T-cell (primary cell): Measurements from ENCODE around the gene ST7. TPM values are rescaled to one million over a fixed set of nuclear protein-coding genes. Genes with fewer than 3 reads are reported as not detected.

Source experiments
- ATAC-seq, 4 experiments: fragments of 200-7000 bp in 3 of 4; fragments of 150-1000 bp in 1 of 4; cut with Tn5 transposase; replicated peaks in 1 of 4; 1 replicate in 3 of 4; 2 replicates in 1 of 4; pipeline ENCODE4 v1.10.0; 2021; ENCODE audit warnings: moderate library complexity in 3 of 4, mild to moderate bottlenecking in 2 of 4, moderate number of reproducible peaks in 1 of 4
- CTCF ChIA-PET, 2 donors: fragments of 300-600 bp; sonication (Branson Sonifier 250); formaldehyde crosslinking; loops; one replicate each; lab custom pipeline; 2022; ENCODE audit warnings: antibody characterized with exemption in 2 of 2; lab: Charles Lee
- POLR2A ChIA-PET, 2 donors: fragments of 300-600 bp; sonication (Branson Sonifier 250); formaldehyde crosslinking; loops; one replicate each; lab custom pipeline; 2022; ENCODE audit warnings: antibody characterized with exemption in 2 of 2; lab: Charles Lee
- DNase-seq, 35 experiments: peaks; one replicate each; pipeline versions ENCODE4 v3.0.0 to v3.0.0-alpha.2; 2013 to 2023
- H3K27ac ChIP-seq: one replicate; pipeline ENCODE4 v1.5.1; 2013; ENCODE audit warnings: low read length
- H3K27me3 ChIP-seq, 2 experiments: replicated peaks in 1 of 2; 1 replicate in 1 of 2; 2 replicates in 1 of 2; pipeline versions ENCODE4 v1.6.1 to v1.7.0; 2013; ENCODE audit warnings: low read length in 1 of 2, mixed read lengths in 1 of 2; ENCODE audit not compliant: control insufficient read depth in 2 of 2, insufficient read depth in 2 of 2; ENCODE audit errors: extremely low read depth in 1 of 2
- H3K36me3 ChIP-seq, 2 donors: 1 replicate in 1 of 2; 2 replicates in 1 of 2; pipeline versions ENCODE4 v1.6.1 to v1.7.0; 2013; ENCODE audit warnings: low read length in 1 of 2; ENCODE audit not compliant: control insufficient read depth in 2 of 2, insufficient read depth in 1 of 2; ENCODE audit errors: extremely low read depth in 1 of 2
- H3K4me1 ChIP-seq, 2 experiments: 1 replicate in 1 of 2; 2 replicates in 1 of 2; pipeline versions ENCODE4 v1.6.1 to v1.7.0; 2013; ENCODE audit warnings: low read length in 2 of 2, mixed read lengths in 1 of 2; ENCODE audit not compliant: insufficient read depth in 2 of 2, control insufficient read depth in 1 of 2; ENCODE audit errors: extremely low read depth in 1 of 2
- H3K4me3 ChIP-seq, 2 donors: 1 replicate in 1 of 2; 2 replicates in 1 of 2; pipeline versions ENCODE4 v1.5.1 to v1.7.0; 2013; ENCODE audit warnings: mild to moderate bottlenecking in 2 of 2, low read length in 1 of 2, moderate library complexity in 1 of 2; ENCODE audit not compliant: control insufficient read depth in 1 of 2; ENCODE audit errors: extremely low read depth in 1 of 2
- H3K9me3 ChIP-seq: 2 replicates; pipeline ENCODE4 v1.7.0; 2013
- H3K27ac Mint-ChIP-seq, 2 donors: one replicate each; pipeline ENCODE4 v1.8.0; 2020 to 2021; ENCODE audit warnings: mild to moderate bottlenecking in 2 of 2, mixed read lengths in 2 of 2
- H3K27me3 Mint-ChIP-seq, 2 donors: one replicate each; pipeline ENCODE4 v1.8.0; 2021 to 2022; ENCODE audit warnings: mixed read lengths in 2 of 2
- H3K36me3 Mint-ChIP-seq: one replicate; pipeline ENCODE4 v1.8.0; 2021; ENCODE audit warnings: mixed read lengths
- H3K4me1 Mint-ChIP-seq, 3 donors: one replicate each; pipeline ENCODE4 v1.8.0; 2020 to 2022; ENCODE audit warnings: mixed read lengths in 3 of 3, mild to moderate bottlenecking in 1 of 3
- H3K4me3 Mint-ChIP-seq, 3 donors: one replicate each; pipeline ENCODE4 v1.8.0; 2020 to 2022; ENCODE audit warnings: mild to moderate bottlenecking in 3 of 3, mixed read lengths in 3 of 3, moderate library complexity in 3 of 3
- H3K9me3 Mint-ChIP-seq, 3 donors: one replicate each; pipeline ENCODE4 v1.8.0; 2020 to 2022; ENCODE audit warnings: mixed read lengths in 3 of 3
- WGBS: methylation state at CpG from one replicate; pipeline ENCODE4 v1.1.5; 2013; ENCODE audit warnings: missing lambda C conversion rate; ENCODE audit not compliant: insufficient coverage; 5-methylcytosine and 5-hydroxymethylcytosine counted together
- total RNA-seq, 35 experiments: library from RNA in 6 of 35; stranded (reverse) in 6 of 35; fragments of 120-200 nt in 1 of 35; gene quantifications; one replicate each; pipeline versions ENCODE4 v1.2.1 to v1.2.4 and lab custom pipeline; 2013 to 2026

The ST7 gene
- total RNA-seq, 5 donors from 2014 or later (not counting 1 experiment from before 2014, with no cell fraction given) = 3.3 to 6.1 (median 4.4) TPM

DNA sequence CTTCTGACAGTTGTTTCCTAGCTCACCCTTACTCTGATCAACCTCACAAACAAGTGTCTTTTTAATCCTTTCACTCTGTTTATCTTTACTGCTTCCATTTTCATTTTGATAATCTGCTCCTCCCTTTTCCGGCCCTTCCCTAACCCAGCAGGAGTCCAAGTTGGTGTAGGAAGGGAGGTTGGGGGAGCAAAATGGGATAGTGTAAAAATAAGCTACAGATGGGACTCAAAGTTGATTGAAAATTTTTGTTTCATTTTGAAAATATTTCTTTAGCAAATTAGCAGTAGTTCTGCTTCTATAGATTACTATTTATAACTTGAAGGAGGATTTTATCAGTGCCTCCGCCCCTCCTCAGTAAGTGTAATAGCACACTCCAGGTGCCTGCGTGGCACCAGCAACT is 257.6 kb downstream of the ST7 start:
- DNase-seq = no peak
- ChIA-PET CTCF (no interaction called here), POLR2A (no interaction called here)
- H3K27me3 ChIP-seq = no peaks in the 10 kb centered on the region
- WGBS = no CpG with 5 or more reads among the region's 3 CpGs
- no peaks in the 10 kb centered on the region for H3K4me1 ChIP-seq
- Mint-ChIP-seq H3K27ac (no peak overlapping the region), H3K27me3 (no peaks in the 10 kb centered on the region), H3K4me3 (no peak overlapping the region), H3K9me3 (no peaks in the 10 kb centered on the region), H3K4me1 (no peaks in the 10 kb centered on the region), H3K36me3 (peaks cover 4% of the 10 kb centered on the region)
- no peak for ATAC-seq
- H3K4me3 ChIP-seq = no peak overlapping the region
- no peaks in the 10 kb centered on the region for H3K9me3 ChIP-seq
- no peaks in the 10 kb centered on the region for H3K36me3 ChIP-seq
- H3K27ac ChIP-seq = no peak overlapping the region

DNA sequence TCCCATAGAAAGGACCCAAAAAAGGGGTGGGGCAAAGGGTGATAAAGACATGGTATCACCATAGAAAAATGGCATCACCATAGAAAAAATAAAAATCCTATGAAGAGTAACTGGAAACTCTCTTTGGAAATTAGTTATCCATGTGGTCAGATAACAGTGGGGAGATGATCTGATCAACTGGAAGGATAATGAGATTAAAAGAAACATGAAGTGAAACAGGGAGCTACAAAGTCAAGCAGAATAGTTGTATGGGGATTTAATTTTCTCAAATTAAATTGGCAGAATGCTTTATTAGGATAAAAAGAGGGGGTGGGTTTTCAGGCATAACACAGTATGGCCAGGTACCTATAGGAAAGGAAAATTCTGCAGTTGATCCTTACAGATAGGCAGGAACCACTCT is 258.3 kb downstream of the ST7 start:
- no peak overlapping the region for H3K4me3 ChIP-seq
- Mint-ChIP-seq H3K36me3 (peaks cover 4% of the 10 kb centered on the region), H3K27ac (no peak overlapping the region), H3K4me3 (no peak overlapping the region), H3K9me3 (no peaks in the 10 kb centered on the region), H3K27me3 (no peaks in the 10 kb centered on the region), H3K4me1 (no peaks in the 10 kb centered on the region)
- no peak for ATAC-seq
- no peak for DNase-seq
- H3K9me3 ChIP-seq = no peaks in the 10 kb centered on the region
- no peaks in the 10 kb centered on the region for H3K36me3 ChIP-seq
- no peak overlapping the region for H3K27ac ChIP-seq
- POLR2A ChIA-PET = interaction anchor here in 1 of 2 donors (0.9 kb wide), 1 partner anchor 156 kb away, joined by 4 read pairs; no protein-coding TSS in a partner anchor
- H3K4me1 ChIP-seq = no peaks in the 10 kb centered on the region
- no peaks in the 10 kb centered on the region for H3K27me3 ChIP-seq
- CTCF ChIA-PET = no interaction called here

DNA sequence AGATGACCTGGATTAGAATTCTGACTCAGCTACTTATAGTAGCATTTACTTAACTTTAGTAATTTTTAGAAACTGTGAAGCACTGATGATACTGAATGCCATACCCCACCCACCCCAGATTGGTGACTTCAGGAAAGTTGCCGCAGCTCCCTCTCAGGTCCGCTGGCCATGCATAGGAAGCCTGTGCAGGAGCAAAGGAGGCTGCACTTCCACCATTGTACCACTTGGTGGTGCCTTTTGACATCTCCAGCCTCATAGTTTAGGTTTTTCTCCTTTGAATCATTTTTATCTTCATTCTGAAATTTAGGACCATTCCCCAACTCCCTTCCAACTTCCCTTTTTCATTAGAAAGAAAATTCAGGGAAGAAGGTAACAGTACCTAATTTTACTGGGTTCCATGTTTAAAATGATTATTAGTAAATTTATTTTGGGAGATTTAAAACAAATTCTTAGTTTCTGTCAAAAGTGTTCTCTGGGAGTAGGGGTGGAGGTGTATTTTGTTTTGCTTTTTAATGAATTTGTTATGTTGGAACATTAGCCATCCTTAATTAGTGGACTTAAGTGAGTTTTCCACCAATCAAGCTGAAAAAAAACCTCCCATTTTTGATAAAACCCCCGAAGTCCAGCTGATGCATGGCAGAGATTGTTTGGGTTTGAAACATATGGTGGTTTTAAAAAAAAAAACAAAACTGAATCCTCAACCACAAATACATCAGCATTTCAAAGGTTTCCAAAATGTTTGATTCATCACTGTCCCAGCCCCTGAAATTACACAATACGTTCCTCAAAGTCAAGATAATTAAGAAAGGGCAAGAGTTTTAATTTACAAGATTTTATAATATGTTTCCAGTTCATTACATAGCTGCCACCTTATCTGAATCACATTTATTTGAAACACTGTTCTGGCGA is 259.9 kb downstream of the ST7 start:
- H3K9me3 Mint-ChIP-seq = no peaks in the 10 kb centered on the region
- H3K36me3 Mint-ChIP-seq = peaks cover 4% of the 10 kb centered on the region
- CTCF ChIA-PET = interaction anchor here in 1 of 2 donors (0.6 to 1.0 kb wide), 2 partner anchors 11 to 941 kb away, joined by 3 to 6 read pairs; no protein-coding TSS in a partner anchor
- POLR2A ChIA-PET = interaction anchor here in 1 of 2 donors (0.6 kb wide), 1 partner anchor 942 kb away, joined by 3 read pairs; no protein-coding TSS in a partner anchor
- Histone ChIP-seq H3K27ac (no peak overlapping the region), H3K36me3 (no peaks in the 10 kb centered on the region), H3K4me3 (no peak overlapping the region), H3K9me3 (no peaks in the 10 kb centered on the region), H3K27me3 (no peaks in the 10 kb centered on the region), H3K4me1 (no peaks in the 10 kb centered on the region)
- no peaks in the 10 kb centered on the region for H3K27me3 Mint-ChIP-seq
- H3K27ac Mint-ChIP-seq = no peak overlapping the region
- 60% methylated on average over 2 of the region's 5 CpGs for WGBS
- ATAC-seq (peak in 3 of 4 experiments; percentile 47 to 52 (median 51)), DNase-seq (peak in 24 of 35 experiments; percentile 4 to 55 (median 18))
- H3K4me1 Mint-ChIP-seq = no peaks in the 10 kb centered on the region
- no peak overlapping the region for H3K4me3 Mint-ChIP-seq

- POLR2A ChIA-PET = no interaction called here
- Mint-ChIP-seq H3K4me3 (no peak overlapping the region), H3K27ac (no peak overlapping the region), H3K27me3 (no peaks in the 10 kb centered on the region), H3K36me3 (no peaks in the 10 kb centered on the region), H3K4me1 (no peaks in the 10 kb centered on the region), H3K9me3 (no peaks in the 10 kb centered on the region)
- H3K36me3 ChIP-seq = no peaks in the 10 kb centered on the region
- no peaks in the 10 kb centered on the region for H3K4me1 ChIP-seq
- WGBS = no CpG with 5 or more reads among the region's 1 CpG
- H3K27me3 ChIP-seq = no peaks in the 10 kb centered on the region
- CTCF ChIA-PET = interaction anchor here in 1 of 2 donors (0.5 to 0.6 kb wide), 3 partner anchors 18 to 61 kb away, joined by 3 to 4 read pairs (median 4); no protein-coding TSS in a partner anchor
- no peak for DNase-seq
- H3K4me3 ChIP-seq = no peak overlapping the region
- H3K9me3 ChIP-seq = no peaks in the 10 kb centered on the region
- no peak overlapping the region for H3K27ac ChIP-seq
- ATAC-seq = no peak
Observed at GRCh38 chr7:117216010-117216409, 262.7 kb downstream of the ST7 start.

- DNase-seq (no peak), ATAC-seq (no peak)
- no peak overlapping the region for H3K27ac Mint-ChIP-seq
- Histone ChIP-seq H3K36me3 (no peaks in the 10 kb centered on the region), H3K4me1 (no peaks in the 10 kb centered on the region), H3K27me3 (no peaks in the 10 kb centered on the region), H3K27ac (no peak overlapping the region), H3K9me3 (no peaks in the 10 kb centered on the region), H3K4me3 (no peak overlapping the region)
- no peaks in the 10 kb centered on the region for H3K4me1 Mint-ChIP-seq
- H3K36me3 Mint-ChIP-seq = no peaks in the 10 kb centered on the region
- H3K27me3 Mint-ChIP-seq = no peaks in the 10 kb centered on the region
- H3K4me3 Mint-ChIP-seq = no peak overlapping the region
- ChIA-PET POLR2A (no interaction called here), CTCF (interaction anchor here in 1 of 2 donors (0.5 to 0.6 kb wide), 3 partner anchors 19 to 61 kb away, joined by 3 to 4 read pairs (median 4); no protein-coding TSS in a partner anchor)
- no peaks in the 10 kb centered on the region for H3K9me3 Mint-ChIP-seq
- WGBS = 100% methylated on average over 1 of the region's 5 CpGs
Observed at GRCh38 chr7:117216436-117217069, 263.3 kb downstream of the ST7 start.

GRCh38 chr7:117217106-117218035 is 264.1 kb downstream of the ST7 start:
- H3K4me1 Mint-ChIP-seq = no peaks in the 10 kb centered on the region
- no peaks in the 10 kb centered on the region for H3K9me3 ChIP-seq
- H3K4me3 ChIP-seq = no peak overlapping the region
- peaks cover 4% of the 10 kb centered on the region for H3K36me3 Mint-ChIP-seq
- H3K27ac Mint-ChIP-seq = no peak overlapping the region
- POLR2A ChIA-PET = no interaction called here
- no peaks in the 10 kb centered on the region for H3K9me3 Mint-ChIP-seq
- H3K4me3 Mint-ChIP-seq = no peak overlapping the region
- H3K27me3 ChIP-seq = no peaks in the 10 kb centered on the region
- no peak overlapping the region for H3K27ac ChIP-seq
- DNase-seq = no peak
- H3K36me3 ChIP-seq = no peaks in the 10 kb centered on the region
- CTCF ChIA-PET = no interaction called here
- no peaks in the 10 kb centered on the region for H3K27me3 Mint-ChIP-seq
- no peak for ATAC-seq
- no peaks in the 10 kb centered on the region for H3K4me1 ChIP-seq
- WGBS = 100% methylated on average over 1 of the region's 6 CpGs
